Ascending aorta (tissue), 2 donors: ENCODE data around the gene PRTN3. TPM values are rescaled to one million over a fixed set of nuclear protein-coding genes. Genes with fewer than 3 reads are reported as not detected.

Experiments
- DNase-seq, 2 donors: peaks; one replicate each; pipeline ENCODE4 v3.0.0-alpha.2; 2019; ENCODE audit warnings: low spot score in 2 of 2
- H3K27ac ChIP-seq, 2 donors: fragments of 200-600 bp; sonication (generic); one replicate each; pipeline ENCODE4 v1.5.1; 2016 to 2017; ENCODE audit warnings: mild to moderate bottlenecking in 1 of 2
- H3K27me3 ChIP-seq: fragments of 200-600 bp; sonication (generic); one replicate; pipeline ENCODE4 v1.5.1; 2017
- H3K36me3 ChIP-seq, 2 donors: fragments of 200-600 bp; sonication (generic); one replicate each; pipeline ENCODE4 v1.5.1; 2016
- H3K4me1 ChIP-seq, 2 donors: fragments of 200-600 bp; sonication (generic); one replicate each; pipeline ENCODE4 v1.5.1; 2016 to 2017; ENCODE audit warnings: mild to moderate bottlenecking in 1 of 2
- H3K4me3 ChIP-seq, 2 donors: fragments of 200-600 bp; sonication (generic); one replicate each; pipeline ENCODE4 v1.5.1; 2016 to 2017; ENCODE audit warnings: mild to moderate bottlenecking in 1 of 2
- H3K9me3 ChIP-seq, 2 donors: fragments of 200-600 bp; sonication (generic); one replicate each; pipeline ENCODE4 v1.5.1; 2016
- intact Hi-C: fragments of 100-400 bp; cut with DNase I; formaldehyde crosslinking; loops from one replicate; pipeline ENCODE4 v1.15.1; 2023
- total RNA-seq: library from RNA; depleted of rRNA; stranded (reverse); fragments of >200 nt; gene quantifications from one replicate; pipeline ENCODE4 v1.1.0, GENCODE V29; 2016
- TF ChIP-seq, protein P1 (sequence below), 3 experiments: fragments of 200-600 bp in 2 of 3; fragments of 450-650 bp in 1 of 3; sonication (generic) in 2 of 3; IDR thresholded peaks; one replicate each; pipeline ENCODE4 v1.5.1; 2016 to 2019; ENCODE audit warnings: antibody characterized with exemption in 3 of 3, mild to moderate bottlenecking in 1 of 3, moderate library complexity in 1 of 3

The PRTN3 gene
- total RNA-seq, 1 donor from 2014 or later = not detected

DNA sequence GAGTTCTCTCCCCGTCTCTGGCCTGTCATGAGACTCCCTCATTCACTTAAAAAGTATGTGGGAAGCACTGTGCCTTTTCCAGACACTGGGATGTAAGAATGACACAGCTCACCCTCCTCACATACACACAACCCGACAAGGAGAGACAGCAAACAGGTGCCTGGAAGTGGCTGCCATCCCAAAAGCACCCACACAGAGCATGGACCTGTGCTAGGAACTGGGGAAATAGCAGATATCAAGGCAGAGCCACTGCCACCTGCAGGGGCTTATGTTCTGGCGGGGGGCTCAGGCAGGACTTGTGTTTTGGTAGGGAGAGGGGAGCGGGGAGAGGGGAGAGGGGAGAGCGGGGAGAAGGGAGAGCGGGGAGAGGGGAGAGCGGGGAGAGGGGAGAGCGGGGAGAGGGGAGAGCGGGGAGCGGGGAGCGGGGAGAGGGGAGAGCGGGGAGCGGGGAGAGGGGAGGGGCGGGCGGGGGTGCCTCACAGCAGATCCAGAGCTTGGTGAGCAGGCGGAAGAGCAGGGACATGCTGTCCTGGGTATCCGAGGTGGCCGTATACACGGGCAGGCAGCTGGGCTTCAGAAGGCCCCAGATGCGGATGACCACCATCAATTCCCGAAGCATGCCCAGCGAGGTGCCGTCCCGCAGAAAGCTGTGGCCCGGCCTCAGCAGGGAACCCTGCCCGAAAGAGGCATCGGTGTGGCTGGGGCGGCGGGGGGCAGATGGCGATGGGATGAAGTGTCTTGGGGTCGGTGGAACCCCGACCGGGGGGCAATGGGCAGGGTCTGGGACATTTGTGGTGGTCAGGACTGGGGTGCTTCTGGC lies 30.9 kb downstream of the PRTN3 start:
- Histone ChIP-seq H3K4me3 (no peak overlapping the region), H3K9me3 (no peaks in the 10 kb centered on the region), H3K36me3 (peaks cover 58 to 71% of the 10 kb centered on the region in 2 donors), H3K27me3 (no peaks in the 10 kb centered on the region), H3K27ac (peak overlapping the region in 1 of 2 donors; percentile 43), H3K4me1 (peaks cover 4 to 9% of the 10 kb centered on the region in 2 donors)
- no peak for DNase-seq
- intact Hi-C loops = no loop called here
- TF ChIP-seq, protein P1, sequence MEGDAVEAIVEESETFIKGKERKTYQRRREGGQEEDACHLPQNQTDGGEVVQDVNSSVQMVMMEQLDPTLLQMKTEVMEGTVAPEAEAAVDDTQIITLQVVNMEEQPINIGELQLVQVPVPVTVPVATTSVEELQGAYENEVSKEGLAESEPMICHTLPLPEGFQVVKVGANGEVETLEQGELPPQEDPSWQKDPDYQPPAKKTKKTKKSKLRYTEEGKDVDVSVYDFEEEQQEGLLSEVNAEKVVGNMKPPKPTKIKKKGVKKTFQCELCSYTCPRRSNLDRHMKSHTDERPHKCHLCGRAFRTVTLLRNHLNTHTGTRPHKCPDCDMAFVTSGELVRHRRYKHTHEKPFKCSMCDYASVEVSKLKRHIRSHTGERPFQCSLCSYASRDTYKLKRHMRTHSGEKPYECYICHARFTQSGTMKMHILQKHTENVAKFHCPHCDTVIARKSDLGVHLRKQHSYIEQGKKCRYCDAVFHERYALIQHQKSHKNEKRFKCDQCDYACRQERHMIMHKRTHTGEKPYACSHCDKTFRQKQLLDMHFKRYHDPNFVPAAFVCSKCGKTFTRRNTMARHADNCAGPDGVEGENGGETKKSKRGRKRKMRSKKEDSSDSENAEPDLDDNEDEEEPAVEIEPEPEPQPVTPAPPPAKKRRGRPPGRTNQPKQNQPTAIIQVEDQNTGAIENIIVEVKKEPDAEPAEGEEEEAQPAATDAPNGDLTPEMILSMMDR (IDR thresholded peaks at IDR 0.05) = no peak

DNA sequence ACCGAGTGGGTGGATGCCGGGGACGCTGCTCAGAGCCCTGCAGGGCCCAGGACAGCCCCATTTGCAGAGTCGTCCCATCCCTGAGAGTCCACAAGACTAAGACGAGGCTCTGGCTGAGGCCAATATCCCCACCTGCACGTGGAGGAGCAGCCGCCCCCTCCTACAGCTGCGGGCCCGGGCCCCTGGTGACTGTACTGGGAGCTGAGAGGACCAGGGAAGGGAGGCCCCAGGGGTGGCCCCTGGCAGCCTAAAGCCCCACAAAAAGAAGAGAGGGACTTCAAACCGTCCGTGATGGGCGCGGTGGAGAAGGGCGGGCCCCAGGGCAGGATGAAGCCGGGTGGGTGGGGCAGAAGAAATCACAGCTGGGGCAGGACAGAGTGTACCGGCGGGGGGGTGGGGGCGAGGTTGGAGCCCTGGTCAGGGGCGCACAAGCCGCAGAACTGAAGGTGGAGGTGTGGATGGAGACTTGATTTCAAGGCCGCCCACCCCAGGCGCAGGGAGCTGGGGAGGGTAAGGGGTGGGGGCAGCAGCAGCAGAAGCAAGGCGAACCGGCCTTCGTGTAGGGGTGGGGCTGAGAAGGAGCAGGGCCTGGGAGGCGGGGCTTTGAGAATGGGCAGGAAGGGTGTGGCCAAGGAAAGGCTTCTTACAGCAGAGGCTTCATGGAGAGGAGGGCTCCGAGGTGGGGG lies 31.6 kb downstream of the PRTN3 start:
- intact Hi-C loops = no loop called here
- H3K4me3 ChIP-seq = no peak overlapping the region
- no peaks in the 10 kb centered on the region for H3K9me3 ChIP-seq
- H3K4me1 ChIP-seq = peaks cover 4 to 9% of the 10 kb centered on the region in 2 donors
- TF ChIP-seq, protein P1 (IDR thresholded peaks at IDR 0.05) = no peak
- DNase-seq = no peak
- peaks cover 65 to 74% of the 10 kb centered on the region in 2 donors for H3K36me3 ChIP-seq
- H3K27ac ChIP-seq = peak overlapping the region; percentile 10 to 43
- H3K27me3 ChIP-seq = no peaks in the 10 kb centered on the region

- intact Hi-C loops = no loop called here
- Histone ChIP-seq H3K36me3 (peaks cover 59 to 68% of the 10 kb centered on the region in 2 donors), H3K4me3 (no peak overlapping the region)
Measured at GRCh38 chr19:873084-873483, 32.3 kb downstream of the PRTN3 start.

DNA sequence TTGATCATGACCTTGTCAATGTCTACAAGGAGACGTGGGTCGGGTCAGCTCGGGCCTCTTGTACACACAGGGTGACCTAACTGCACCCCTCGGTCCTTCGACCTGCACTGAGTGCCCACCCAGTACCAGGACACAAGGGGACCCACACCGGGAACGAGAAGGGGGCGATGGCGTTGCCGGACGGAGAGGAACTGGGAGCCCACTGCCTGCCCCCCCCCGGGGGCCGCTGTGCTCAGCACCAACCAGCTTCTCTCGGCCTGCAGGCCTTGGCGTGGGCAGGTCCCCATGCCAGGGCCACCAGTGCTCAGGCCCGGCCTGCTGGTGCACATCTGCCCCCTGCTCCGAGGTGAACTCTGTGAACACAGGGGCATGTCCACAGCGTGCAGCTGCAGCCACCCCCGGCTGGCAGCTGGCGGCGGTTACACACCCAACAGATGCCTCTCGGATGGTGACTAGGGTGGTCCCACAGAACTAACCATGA lies 32.8 kb downstream of the PRTN3 start:
- no peaks in the 10 kb centered on the region for H3K27me3 ChIP-seq
- H3K9me3 ChIP-seq = no peaks in the 10 kb centered on the region
- peaks cover 4 to 6% of the 10 kb centered on the region in 2 donors for H3K4me1 ChIP-seq
- peaks cover 54 to 63% of the 10 kb centered on the region in 2 donors for H3K36me3 ChIP-seq
- no peak for DNase-seq
- intact Hi-C loops = no loop called here
- TF ChIP-seq, protein P1 (IDR thresholded peaks at IDR 0.05) = no peak
- no peak overlapping the region for H3K27ac ChIP-seq
- H3K4me3 ChIP-seq = no peak overlapping the region

More at GRCh38 chr19:873084-873483, 32.3 kb downstream of the PRTN3 start:
- TF ChIP-seq, protein P1 (IDR thresholded peaks at IDR 0.05) = no peak
- Histone ChIP-seq H3K4me1 (peaks cover 4 to 9% of the 10 kb centered on the region in 2 donors), H3K27me3 (no peaks in the 10 kb centered on the region), H3K9me3 (no peaks in the 10 kb centered on the region), H3K27ac (no peak overlapping the region)
- no peak for DNase-seq

GRCh38 chr19:875265-875879 lies 34.6 kb downstream of the PRTN3 start:
- intact Hi-C loops = no loop called here
- TF ChIP-seq, protein P1 (IDR thresholded peaks at IDR 0.05) = no peak
- Histone ChIP-seq H3K9me3 (no peaks in the 10 kb centered on the region), H3K36me3 (peaks cover 64 to 77% of the 10 kb centered on the region in 2 donors), H3K27ac (no peak overlapping the region), H3K4me3 (no peak overlapping the region), H3K4me1 (no peaks in the 10 kb centered on the region), H3K27me3 (no peaks in the 10 kb centered on the region)
- DNase-seq = no peak
